Choroid plexus epithelial cell (primary cell): Measurements from ENCODE around the gene WDR26.

Source experiments
- DNase-seq: peaks from one replicate; pipeline ENCODE4 v3.0.0-alpha.2; 2010; ENCODE audit warnings: low read depth
- H3K4me3 ChIP-seq: 2 replicates; pipeline ENCODE4 v1.5.1; 2011; ENCODE audit warnings: low read depth, mild to moderate bottlenecking, control low read depth, low read length, moderate library complexity
- CTCF ChIP-seq: conservative IDR thresholded peaks from 2 replicates; pipeline ENCODE4 v1.5.1; 2011; ENCODE audit warnings: low read depth, mild to moderate bottlenecking, control low read depth, inconsistent platforms, low read length, moderate library complexity

Gene WDR26

GRCh38 chr1:224380003-224380402 is 54.6 kb downstream of the WDR26 start:
- DNase-seq, result peak; percentile 47
- H3K4me3 ChIP-seq, result no peak overlapping the region
- TF ChIP-seq CTCF, result no peak

GRCh38 chr1:224378855-224379631 is 55.6 kb downstream of the WDR26 start:
- DNase-seq, result no peak

GRCh38 chr1:224377676-224378006 is 57.0 kb downstream of the WDR26 start:
- peak; percentile 87 for DNase-seq
- no peak overlapping the region for H3K4me3 ChIP-seq
- no peak for TF ChIP-seq CTCF

More at GRCh38 chr1:224378855-224379631, 55.6 kb downstream of the WDR26 start:
- no peak for TF ChIP-seq CTCF
- H3K4me3 ChIP-seq, result no peak overlapping the region

- H3K4me3 ChIP-seq, result no peak overlapping the region
- TF ChIP-seq CTCF, result no peak
- DNase-seq, result no peak
Measured at GRCh38 chr1:224375059-224375458, 59.5 kb downstream of the WDR26 start.

GRCh38 chr1:224373008-224373590 is 61.5 kb downstream of the WDR26 start:
- TF ChIP-seq CTCF, result no peak

GRCh38 chr1:224368409-224368808 is 66.2 kb downstream of the WDR26 start:
- no peak for TF ChIP-seq CTCF
- no peak overlapping the region for H3K4me3 ChIP-seq
- DNase-seq, result peak; percentile 39

More at GRCh38 chr1:224373008-224373590, 61.5 kb downstream of the WDR26 start:
- no peak overlapping the region for H3K4me3 ChIP-seq
- no peak for DNase-seq

GRCh38 chr1:224359207-224359606 is 75.4 kb downstream of the WDR26 start:
- no peak for TF ChIP-seq CTCF
- DNase-seq, result no peak
- no peak overlapping the region for H3K4me3 ChIP-seq
